Activated gamma-delta T cell treated with Interleukin-2 at 50 U/mL for 16 hours (primary cell): ENCODE results near the gene CYP2F1.
"Not testable (repeated sequence)": the region's sequence is repeated elsewhere in the genome, so short reads cannot be mapped to it uniquely, and the experiment has no call there.

Experiments
- DNase-seq: peaks from one replicate; pipeline ENCODE4 v3.0.0-alpha.2; 2020

CYP2F1 gene

GRCh38 chr19:41114132-41114531 is at the start of gene CYP2F1:
TSS of gene CYP2F1 (plus strand) at chr19:41114432. CDS start at chr19:41116189, 1,757 bp downstream.
- DNase-seq: no peak

GRCh38 chr19:41064974-41065569 is 49.2 kb upstream of the CYP2F1 start:
- no peak for DNase-seq

- DNase-seq: no peak
Observed at GRCh38 chr19:41076286-41076685, 37.9 kb upstream of the CYP2F1 start.

GRCh38 chr19:41083516-41083915 is 30.7 kb upstream of the CYP2F1 start:
- DNase-seq: no peak

- DNase-seq: no peak
Observed at GRCh38 chr19:41085748-41086415, 28.4 kb upstream of the CYP2F1 start.

- DNase-seq: no peak
Observed at GRCh38 chr19:41088151-41088550, 26.1 kb upstream of the CYP2F1 start, which contains the start of gene CYP2A13. TSS of gene CYP2A13 (plus strand) at chr19:41088451. CDS start at chr19:41088472, 21 bp downstream.

GRCh38 chr19:41089959-41090358 is 24.3 kb upstream of the CYP2F1 start:
- no peak for DNase-seq

GRCh38 chr19:41095703-41096102 is 18.5 kb upstream of the CYP2F1 start:
- no peak for DNase-seq

GRCh38 chr19:41096353-41096752 is 17.9 kb upstream of the CYP2F1 start:
- DNase-seq: no peak

GRCh38 chr19:41097302-41097701 is 16.9 kb upstream of the CYP2F1 start:
- DNase-seq: no peak

GRCh38 chr19:41098762-41099161 is 15.5 kb upstream of the CYP2F1 start:
- no peak for DNase-seq

- not testable (repeated sequence) for DNase-seq
Observed at GRCh38 chr19:41102210-41102609, 12.0 kb upstream of the CYP2F1 start.

GRCh38 chr19:41106177-41106576 is 8.1 kb upstream of the CYP2F1 start:
- DNase-seq: no peak

GRCh38 chr19:41111296-41111695 is 2.9 kb upstream of the CYP2F1 start:
- DNase-seq: no peak

- DNase-seq: no peak
Observed at GRCh38 chr19:41111750-41112295, 2.4 kb upstream of the CYP2F1 start.

- DNase-seq: no peak
Observed at GRCh38 chr19:41112728-41113290, 1.4 kb upstream of the CYP2F1 start.

- DNase-seq: no peak
Observed at GRCh38 chr19:41116261-41116660, 2.0 kb downstream of the CYP2F1 start.

GRCh38 chr19:41120929-41121911 is 7.0 kb downstream of the CYP2F1 start:
- peak; percentile 75 for DNase-seq

- not testable (repeated sequence) for DNase-seq
Observed at GRCh38 chr19:41122846-41123245, 8.6 kb downstream of the CYP2F1 start.

GRCh38 chr19:41123716-41124294 is 9.6 kb downstream of the CYP2F1 start:
- DNase-seq: no peak

GRCh38 chr19:41126765-41127203 is 12.6 kb downstream of the CYP2F1 start:
- DNase-seq: peak; percentile 54

GRCh38 chr19:41127362-41127761 is 13.1 kb downstream of the CYP2F1 start:
- DNase-seq: not testable (repeated sequence)
